ENCODE measurements around the gene LIPC. TPM values are rescaled to one million over a fixed set of nuclear protein-coding genes. Genes with fewer than 3 reads are reported as not detected.

The LIPC gene
- total and polyA plus RNA-seq, 3 donors from 2014 or later: 0.12 to 0.37 TPM; not detected in 1

DNA sequence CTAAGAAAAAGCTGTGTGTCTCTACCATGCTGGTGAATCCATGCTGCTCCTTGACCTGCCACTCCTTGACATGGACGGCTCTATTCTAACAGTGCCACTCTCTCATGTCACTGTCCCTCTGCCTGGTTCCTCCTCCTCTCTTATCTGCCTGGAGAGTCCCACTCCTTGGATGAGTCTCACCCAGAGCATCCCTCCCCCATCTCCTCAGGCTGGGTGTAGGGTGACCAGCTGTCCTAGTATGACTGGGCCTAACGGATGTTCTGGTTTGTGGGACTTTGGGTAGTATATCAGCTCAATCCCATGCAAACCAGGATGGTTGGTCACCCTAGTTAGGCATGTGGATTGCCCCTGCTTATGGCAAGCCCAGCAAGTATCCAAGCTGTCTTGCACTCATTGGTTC, 54.3 kb downstream of the LIPC start:
- Histone ChIP-seq H3K36me3 (ENCODE audit: low read depth, missing control alignments) (no peaks in the 10 kb centered on the region), H3K27me3 (no peaks in the 10 kb centered on the region), H3K4me1 (no peaks in the 10 kb centered on the region), H3K27ac (no peak overlapping the region), H3K9me3 (no peaks in the 10 kb centered on the region), H3K4me3 (no peak overlapping the region)
- WGBS, 2 donors: 82 to 90% methylated on average over 2 of the region's 2 CpGs
- intact Hi-C loops (cut with DNase I; ENCODE audit: low total_unique reads): no loop called here
- TF ChIP-seq, protein P1, sequence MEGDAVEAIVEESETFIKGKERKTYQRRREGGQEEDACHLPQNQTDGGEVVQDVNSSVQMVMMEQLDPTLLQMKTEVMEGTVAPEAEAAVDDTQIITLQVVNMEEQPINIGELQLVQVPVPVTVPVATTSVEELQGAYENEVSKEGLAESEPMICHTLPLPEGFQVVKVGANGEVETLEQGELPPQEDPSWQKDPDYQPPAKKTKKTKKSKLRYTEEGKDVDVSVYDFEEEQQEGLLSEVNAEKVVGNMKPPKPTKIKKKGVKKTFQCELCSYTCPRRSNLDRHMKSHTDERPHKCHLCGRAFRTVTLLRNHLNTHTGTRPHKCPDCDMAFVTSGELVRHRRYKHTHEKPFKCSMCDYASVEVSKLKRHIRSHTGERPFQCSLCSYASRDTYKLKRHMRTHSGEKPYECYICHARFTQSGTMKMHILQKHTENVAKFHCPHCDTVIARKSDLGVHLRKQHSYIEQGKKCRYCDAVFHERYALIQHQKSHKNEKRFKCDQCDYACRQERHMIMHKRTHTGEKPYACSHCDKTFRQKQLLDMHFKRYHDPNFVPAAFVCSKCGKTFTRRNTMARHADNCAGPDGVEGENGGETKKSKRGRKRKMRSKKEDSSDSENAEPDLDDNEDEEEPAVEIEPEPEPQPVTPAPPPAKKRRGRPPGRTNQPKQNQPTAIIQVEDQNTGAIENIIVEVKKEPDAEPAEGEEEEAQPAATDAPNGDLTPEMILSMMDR (IDR thresholded peaks at IDR 0.05): no peak
- no peak for TF ChIP-seq POLR2A (IDR thresholded peaks at IDR 0.05)
- DNase-seq: no peak

DNA sequence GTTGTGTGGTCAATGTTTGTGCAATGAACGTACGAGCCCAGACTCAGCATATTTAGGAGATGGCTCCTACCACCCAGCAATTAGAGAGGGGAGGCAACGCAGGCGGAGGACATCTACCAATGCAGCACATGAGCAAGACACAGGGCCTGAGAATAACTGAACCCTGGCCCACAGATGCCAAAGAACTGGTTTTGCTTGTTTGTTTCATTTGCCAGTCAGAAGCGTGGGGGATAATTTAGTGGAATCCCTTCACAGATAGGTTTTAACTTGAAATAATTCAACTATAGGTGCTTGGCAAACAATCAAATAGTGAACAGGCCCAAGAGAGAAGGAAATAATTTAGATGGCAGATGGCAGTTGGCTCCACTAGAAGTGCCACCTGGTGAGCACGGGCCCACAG, 54.8 kb downstream of the LIPC start:
- intact Hi-C loops (cut with DNase I; ENCODE audit: low total_unique reads): no loop called here
- no peaks in the 10 kb centered on the region for H3K4me1 ChIP-seq
- no peak overlapping the region for H3K4me3 ChIP-seq
- H3K27ac ChIP-seq: no peak overlapping the region
- no peak for DNase-seq
- no peaks in the 10 kb centered on the region for H3K9me3 ChIP-seq
- no peaks in the 10 kb centered on the region for H3K27me3 ChIP-seq
- no peak for TF ChIP-seq POLR2A (IDR thresholded peaks at IDR 0.05)
- TF ChIP-seq, protein P1 (IDR thresholded peaks at IDR 0.05): no peak
- no peaks in the 10 kb centered on the region for H3K36me3 ChIP-seq (ENCODE audit: low read depth, missing control alignments)
- WGBS, 2 donors: 97 to 99% methylated on average over 6 of the region's 6 CpGs

DNA sequence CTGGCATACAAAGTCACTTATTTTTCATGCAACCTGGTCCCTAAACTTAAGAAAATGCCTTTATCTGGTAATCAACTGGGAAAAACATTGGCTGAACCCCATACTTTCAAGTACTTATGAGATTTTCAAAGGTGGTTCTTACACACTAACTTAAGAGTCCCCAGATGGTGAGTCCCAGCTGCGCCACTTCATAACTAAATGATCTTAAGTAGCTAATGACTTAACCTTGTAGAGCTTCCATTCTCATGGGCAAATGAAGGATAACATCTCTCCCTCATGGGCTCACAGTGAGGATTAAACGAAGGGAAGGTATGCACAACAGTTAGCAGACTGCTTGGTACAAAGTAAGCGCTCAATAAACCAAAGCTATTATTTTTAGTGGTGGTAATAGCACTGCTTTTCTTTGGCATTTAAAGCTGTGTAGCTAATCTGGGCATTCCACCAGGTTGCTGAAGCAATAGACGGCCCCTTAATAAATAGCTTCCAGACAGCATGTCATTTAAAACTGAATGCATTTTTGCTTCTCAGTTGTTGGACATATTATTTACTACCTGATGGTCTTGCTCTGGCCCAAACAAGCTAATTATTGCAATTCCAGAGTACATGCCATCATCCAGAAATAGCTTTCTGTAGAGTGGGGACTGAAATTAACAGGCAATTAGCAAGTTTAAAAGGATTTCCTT, 55.4 kb downstream of the LIPC start:
- H3K36me3 ChIP-seq (ENCODE audit: low read depth, missing control alignments): no peaks in the 10 kb centered on the region
- intact Hi-C loops (cut with DNase I; ENCODE audit: low total_unique reads): no loop called here
- no peaks in the 10 kb centered on the region for H3K4me1 ChIP-seq
- WGBS, 2 donors: 90 to 91% methylated on average over 4 of the region's 4 CpGs
- H3K4me3 ChIP-seq: no peak overlapping the region
- no peak for TF ChIP-seq POLR2A (IDR thresholded peaks at IDR 0.05)
- TF ChIP-seq, protein P1 (IDR thresholded peaks at IDR 0.05): no peak
- no peaks in the 10 kb centered on the region for H3K9me3 ChIP-seq
- no peak overlapping the region for H3K27ac ChIP-seq
- H3K27me3 ChIP-seq: no peaks in the 10 kb centered on the region
- DNase-seq: no peak

DNA sequence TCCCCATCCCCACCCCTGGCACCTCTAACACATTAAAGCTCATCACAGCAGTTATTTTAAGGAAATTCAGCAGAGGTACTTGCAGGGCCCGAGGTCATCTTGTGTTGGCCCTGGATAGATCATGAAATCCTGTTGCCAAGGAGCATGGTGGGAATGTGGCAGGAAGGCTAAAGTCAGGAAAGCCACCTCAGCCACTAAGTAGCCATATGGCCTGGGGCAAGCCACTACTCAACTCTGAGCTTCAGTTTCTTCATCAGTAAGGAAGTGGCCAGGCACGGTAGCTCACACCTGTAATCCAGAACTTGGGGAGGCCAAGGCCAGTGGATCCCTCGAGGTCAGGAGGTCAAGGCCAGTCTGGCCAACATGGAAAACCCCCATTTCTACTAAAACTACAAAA, 55.9 kb downstream of the LIPC start:
- no peaks in the 10 kb centered on the region for H3K36me3 ChIP-seq (ENCODE audit: low read depth, missing control alignments)
- DNase-seq: no peak
- TF ChIP-seq POLR2A (IDR thresholded peaks at IDR 0.05): no peak
- TF ChIP-seq, protein P1 (IDR thresholded peaks at IDR 0.05): no peak
- H3K4me1 ChIP-seq: no peaks in the 10 kb centered on the region
- intact Hi-C loops (cut with DNase I; ENCODE audit: low total_unique reads): no loop called here
- H3K27me3 ChIP-seq: no peaks in the 10 kb centered on the region
- 66 to 82% methylated on average over 3 of the region's 3 CpGs for WGBS, 2 donors
- no peak overlapping the region for H3K4me3 ChIP-seq
- H3K9me3 ChIP-seq: no peaks in the 10 kb centered on the region
- H3K27ac ChIP-seq: no peak overlapping the region

Data from testis (tissue), 3 donors.